Spleen (tissue), 11 donors: ENCODE data around the gene IFNLR1. TPM values are rescaled to one million over a fixed set of nuclear protein-coding genes. Genes with fewer than 3 reads are reported as not detected.

Experiments
- DNase-seq: peaks from one replicate; pipeline ENCODE4 v3.0.0-alpha.2; 2020
- H3K27ac ChIP-seq, 8 donors: fragments of 200-600 bp; sonication (generic) in 7 of 8; 1 replicate in 4 of 8; 2 replicates in 4 of 8; pipeline versions ENCODE4 v1.5.0 to v1.8.0; 2016 to 2021; ENCODE audit warnings: inconsistent platforms in 4 of 8, mild to moderate bottlenecking in 4 of 8, moderate library complexity in 1 of 8
- H3K27me3 ChIP-seq, 7 donors: fragments of 200-600 bp; sonication (generic) in 6 of 7; replicated peaks in 1 of 7; 1 replicate in 4 of 7; 2 replicates in 3 of 7; pipeline versions ENCODE4 v1.5.0 to v1.8.0; 2016 to 2021; ENCODE audit warnings: inconsistent platforms in 3 of 7, mild to moderate bottlenecking in 1 of 7
- H3K36me3 ChIP-seq, 6 donors: fragments of 200-600 bp; sonication (generic) in 5 of 6; 1 replicate in 4 of 6; 2 replicates in 2 of 6; pipeline versions ENCODE4 v1.5.0 to v1.8.0; 2016 to 2021; ENCODE audit warnings: inconsistent platforms in 2 of 6
- H3K4me1 ChIP-seq, 6 donors: fragments of 200-600 bp; sonication (generic) in 5 of 6; 1 replicate in 3 of 6; 2 replicates in 3 of 6; pipeline versions ENCODE4 v1.5.0 to v1.8.0; 2016 to 2021; ENCODE audit warnings: inconsistent platforms in 3 of 6
- H3K4me3 ChIP-seq, 8 donors: fragments of 200-600 bp; sonication (generic) in 7 of 8; 1 replicate in 4 of 8; 2 replicates in 4 of 8; pipeline versions ENCODE4 v1.5.0 to v1.8.0; 2016 to 2021; ENCODE audit warnings: inconsistent platforms in 4 of 8, mild to moderate bottlenecking in 4 of 8, moderate library complexity in 2 of 8
- H3K9me3 ChIP-seq, 8 donors: fragments of 200-600 bp; sonication (generic) in 7 of 8; 1 replicate in 4 of 8; 2 replicates in 4 of 8; pipeline versions ENCODE4 v1.5.0 to v1.8.0; 2016 to 2021; ENCODE audit warnings: inconsistent platforms in 4 of 8
- CTCF ChIP-seq, 11 experiments: fragments of 200-600 bp in 7 of 11; fragments of 450-650 bp in 4 of 11; sonication (generic) in 4 of 11; IDR thresholded peaks in 8 of 11; conservative IDR thresholded peaks in 3 of 11; 1 replicate in 7 of 11; 2 replicates in 4 of 11; pipeline versions ENCODE4 v1.4.0 to v1.8.0; 2016 to 2021; ENCODE audit warnings: antibody characterized with exemption in 11 of 11, inconsistent platforms in 4 of 11, mild to moderate bottlenecking in 1 of 11
- POLR2A ChIP-seq, 3 donors: fragments of 450-650 bp; IDR thresholded peaks; one replicate each; pipeline ENCODE4 v1.5.1; 2017; ENCODE audit warnings: antibody characterized with exemption in 3 of 3, mild to moderate bottlenecking in 1 of 3
- POLR2AphosphoS5 ChIP-seq, 3 donors: sonication (generic); formaldehyde crosslinking; IDR thresholded peaks; one replicate each; pipeline ENCODE4 v1.5.1; 2017; ENCODE audit warnings: antibody characterized with exemption in 3 of 3
- WGBS, 5 donors: extraction: QIAGEN DNeasy Blood & Tissue Kit in 3 of 5; methylation state at CpG; one replicate each; pipeline versions ENCODE4 v1.1.5 to v1.1.7; 2013 to 2018; 5-methylcytosine and 5-hydroxymethylcytosine counted together
- intact Hi-C: fragments of 100-400 bp; cut with DNase I; formaldehyde crosslinking; loops from one replicate; pipeline ENCODE4 v1.15.0; 2023; ENCODE audit warnings: low total_unique reads
- polyA plus RNA-seq, 3 donors: library from polyadenylated mRNA; stranded (reverse); fragments of 200-250 nt; gene quantifications; one replicate each; pipeline ENCODE4 v1.2.1, GENCODE V29; 2013
- total RNA-seq, 7 donors: library from RNA; depleted of rRNA in 3 of 7; stranded (reverse); fragments of >200 nt in 3 of 7; fragmentation: NEBNext Ultra II Directional in 4 of 7; extraction: Animal tissue kit (Norgen Biotek cat#: 25700) in 4 of 7; gene quantifications; one replicate each; pipeline versions ENCODE4 v1.1.0 to v1.2.1, GENCODE V29; 2016 to 2021
- donor health status: healthy with polysubstance abuse.
- donor health status: DM: no; HTN: no; CAD: no; lungs with moderate emphysema.
- donor health status: DM: no; HTN: no; CAD: no.
- donor health status: Bipolar disorder and iron deficiency.
- donor health status: healthy.
- donor health status: DM: no; HTN: no; CAD: no.
- donor health status: DM: yes; HTN: yes; CAD: no.

The IFNLR1 gene
- total and polyA plus RNA-seq, 10 donors = 1.7 to 8.9 (median 3.6) TPM

GRCh38 chr1:24152631-24153494, 34.2 kb downstream of the IFNLR1 start:
- no peak overlapping the region for H3K4me3 ChIP-seq
- H3K36me3 ChIP-seq = peaks cover 0 to 19% (median 10%) of the 10 kb centered on the region in 6 donors
- H3K27ac ChIP-seq = no peak overlapping the region
- TF ChIP-seq POLR2A (IDR thresholded peaks at IDR 0.05) = no peak
- TF ChIP-seq POLR2AphosphoS5 (IDR thresholded peaks at IDR 0.05) = no peak
- TF ChIP-seq CTCF (IDR thresholded peaks at IDR 0.05 in 8 of 11, conservative IDR thresholded peaks at IDR 0.05 in 3 of 11) = no peak
- peaks cover 0 to 53% (median 19%) of the 10 kb centered on the region in 7 donors for H3K27me3 ChIP-seq
- H3K4me1 ChIP-seq = peaks cover 0 to 21% (median 13%) of the 10 kb centered on the region in 6 donors
- H3K9me3 ChIP-seq = no peaks in the 10 kb centered on the region
- intact Hi-C loops = no loop called here
- DNase-seq = no peak
- WGBS, 5 donors = 76 to 86% (median 84%) methylated on average over 9 to 10 of the region's 10 CpGs

GRCh38 chr1:24151175-24151533, 35.9 kb downstream of the IFNLR1 start:
- intact Hi-C loops = no loop called here
- no peak for TF ChIP-seq POLR2AphosphoS5 (IDR thresholded peaks at IDR 0.05)
- no peak for TF ChIP-seq CTCF (IDR thresholded peaks at IDR 0.05 in 8 of 11, conservative IDR thresholded peaks at IDR 0.05 in 3 of 11)
- TF ChIP-seq POLR2A (IDR thresholded peaks at IDR 0.05) = no peak
- DNase-seq = no peak
- no peaks in the 10 kb centered on the region for H3K9me3 ChIP-seq
- peaks cover 0 to 21% (median 13%) of the 10 kb centered on the region in 6 donors for H3K4me1 ChIP-seq
- H3K4me3 ChIP-seq = peak overlapping the region in 1 of 8 donors; percentile 54
- 9 to 23% (median 15%) methylated on average over 12 of the region's 12 CpGs for WGBS, 5 donors
- peaks cover 0 to 55% (median 19%) of the 10 kb centered on the region in 7 donors for H3K27me3 ChIP-seq
- no peak overlapping the region for H3K27ac ChIP-seq
- H3K36me3 ChIP-seq = peaks cover 0 to 2% (median 0%) of the 10 kb centered on the region in 6 donors

- TF ChIP-seq POLR2A (IDR thresholded peaks at IDR 0.05) (no peak), CTCF (IDR thresholded peaks at IDR 0.05 in 8 of 11, conservative IDR thresholded peaks at IDR 0.05 in 3 of 11) (peak; percentile 84 to 95 (median 91)), POLR2AphosphoS5 (IDR thresholded peaks at IDR 0.05) (peak in 2 of 3 donors; percentile 32 to 45)
- H3K27me3 ChIP-seq = peaks cover 0 to 55% (median 19%) of the 10 kb centered on the region in 7 donors
- 9 to 15% (median 14%) methylated on average over 36 of the region's 36 CpGs for WGBS, 5 donors
- H3K36me3 ChIP-seq = no peaks in the 10 kb centered on the region
- H3K4me3 ChIP-seq = peak overlapping the region in 1 of 8 donors; percentile 54
- DNase-seq = peak; percentile 96
- H3K27ac ChIP-seq = no peak overlapping the region
- H3K9me3 ChIP-seq = no peaks in the 10 kb centered on the region
- intact Hi-C loops = no loop called here
- peaks cover 0 to 21% (median 13%) of the 10 kb centered on the region in 6 donors for H3K4me1 ChIP-seq
Measured at GRCh38 chr1:24150234-24151174, 36.6 kb downstream of the IFNLR1 start.
